ENCODE results near the gene ABCF3.
"Not testable (repeated sequence)": the region's sequence is repeated elsewhere in the genome, so short reads cannot be mapped to it uniquely, and the experiment has no call there.

Gene ABCF3

GRCh38 chr3:184155644-184156521 is 30.1 kb upstream of the ABCF3 start:
- no peak for TF ChIP-seq JUND (IDR thresholded peaks at IDR 0.05; ENCODE audit: low read depth)
- in situ Hi-C loops (cut with HindIII; ENCODE audit: low pct_unique_long_range_greater_than_20kb, low sequenced_read_pairs): no loop called here
- DNase-seq (ENCODE audit: low read depth in 1 of 2, low spot score in 1 of 2): no peak

DNA sequence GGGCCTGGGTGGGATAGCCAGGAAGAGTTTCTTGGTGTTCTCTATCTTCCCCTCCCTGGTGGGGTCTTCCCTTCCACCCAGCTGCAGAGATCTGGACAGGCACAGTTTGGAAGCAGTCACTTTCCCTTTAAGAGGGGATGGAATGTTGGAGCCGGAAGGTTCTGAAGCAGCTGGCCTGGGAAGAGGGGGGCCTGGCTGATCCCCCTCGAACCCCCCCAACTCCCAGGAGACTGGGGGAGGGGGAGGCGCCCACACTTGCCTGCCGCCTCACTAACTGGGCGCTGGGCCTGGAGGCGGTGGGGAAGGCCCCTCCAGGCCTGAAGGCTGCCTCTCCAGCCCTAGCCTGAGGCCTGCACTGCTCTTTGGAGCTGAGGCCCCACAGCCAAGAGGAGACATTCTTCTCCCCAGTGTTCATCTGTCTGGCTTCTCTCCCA is 29.5 kb upstream of the ABCF3 start:
- DNase-seq (ENCODE audit: low read depth in 1 of 2, low spot score in 1 of 2): no peak
- TF ChIP-seq JUND (IDR thresholded peaks at IDR 0.05; ENCODE audit: low read depth): no peak
- in situ Hi-C loops (cut with HindIII; ENCODE audit: low pct_unique_long_range_greater_than_20kb, low sequenced_read_pairs): no loop called here

DNA sequence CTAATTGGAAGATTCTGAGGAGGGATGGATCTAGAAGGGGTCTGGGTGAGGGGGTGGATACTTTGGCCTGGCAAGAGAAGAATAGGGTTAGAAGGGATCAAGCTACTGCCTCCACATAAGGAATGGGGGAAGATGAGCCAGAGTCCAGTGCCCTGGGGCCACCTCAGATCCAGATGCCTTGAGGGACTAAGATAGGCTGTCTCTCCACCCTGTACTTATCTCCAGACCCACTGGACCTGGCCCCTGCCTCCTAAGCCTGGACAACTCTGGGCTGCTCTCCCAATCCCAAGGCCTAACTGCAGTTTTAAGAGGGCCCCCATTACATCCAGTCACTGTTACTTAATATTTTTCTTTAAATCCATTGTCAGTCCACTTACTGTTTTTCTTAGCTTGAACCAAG is 28.8 kb upstream of the ABCF3 start:
- no peak for TF ChIP-seq JUND (IDR thresholded peaks at IDR 0.05; ENCODE audit: low read depth)
- in situ Hi-C loops (cut with HindIII; ENCODE audit: low pct_unique_long_range_greater_than_20kb, low sequenced_read_pairs): no loop called here
- DNase-seq (ENCODE audit: low read depth in 1 of 2, low spot score in 1 of 2): no peak

DNA sequence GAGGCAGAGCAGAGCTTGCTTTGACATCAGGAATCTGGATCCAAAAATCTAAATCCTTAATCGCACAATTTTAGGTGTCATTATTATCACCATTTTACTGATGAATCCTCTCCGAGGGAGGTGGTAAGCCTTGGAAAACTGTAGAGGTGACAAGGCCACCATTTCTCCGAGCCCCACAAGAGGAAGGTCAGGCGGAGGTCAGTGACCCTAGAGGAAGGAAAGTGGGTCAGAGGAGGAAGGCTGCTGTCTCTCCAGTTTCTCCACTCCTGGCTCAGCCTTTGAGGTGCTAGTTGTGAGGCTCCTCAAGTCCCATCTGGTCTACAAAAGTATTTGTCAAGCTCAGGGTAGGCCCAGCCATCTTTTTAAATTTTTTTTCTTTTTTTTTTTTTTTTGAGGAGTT is 27.6 kb upstream of the ABCF3 start:
- in situ Hi-C loops (cut with HindIII; ENCODE audit: low pct_unique_long_range_greater_than_20kb, low sequenced_read_pairs): no loop called here
- no peak for TF ChIP-seq JUND (IDR thresholded peaks at IDR 0.05; ENCODE audit: low read depth)
- no peak for DNase-seq (ENCODE audit: low read depth in 1 of 2, low spot score in 1 of 2)

- DNase-seq (ENCODE audit: low read depth in 1 of 2, low spot score in 1 of 2): no peak
- no peak for TF ChIP-seq JUND (IDR thresholded peaks at IDR 0.05; ENCODE audit: low read depth)
- in situ Hi-C loops (cut with HindIII; ENCODE audit: low pct_unique_long_range_greater_than_20kb, low sequenced_read_pairs): no loop called here
Observed at GRCh38 chr3:184160456-184160855, 25.5 kb upstream of the ABCF3 start.

DNA sequence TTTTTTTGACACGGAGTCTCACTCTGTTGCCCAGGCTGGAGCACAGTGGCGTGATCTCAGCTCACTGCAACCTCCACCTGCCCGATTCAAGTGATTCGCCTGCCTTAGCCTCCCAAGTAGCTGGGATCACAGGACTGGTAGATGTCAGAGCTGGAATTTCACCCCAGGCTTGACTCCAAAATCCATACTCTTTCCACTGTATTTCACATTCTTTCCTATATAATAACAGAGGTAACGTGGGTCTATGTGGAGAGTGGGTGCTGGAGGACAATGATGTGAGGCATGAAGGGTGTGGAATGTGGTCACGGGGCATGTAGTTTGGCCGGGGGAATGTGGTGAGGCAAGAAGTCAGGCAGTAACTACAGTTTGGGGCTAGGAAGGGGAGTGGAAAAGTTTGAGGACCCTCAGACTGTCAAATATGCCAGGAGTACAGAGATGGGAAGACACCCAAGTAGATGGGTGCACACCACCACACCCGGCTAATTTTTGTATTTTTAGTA is 23.4 kb upstream of the ABCF3 start:
- in situ Hi-C loops (cut with HindIII; ENCODE audit: low pct_unique_long_range_greater_than_20kb, low sequenced_read_pairs): not testable (repeated sequence)

GRCh38 chr3:184164648-184165330 is 21.2 kb upstream of the ABCF3 start:
- in situ Hi-C loops (cut with HindIII; ENCODE audit: low pct_unique_long_range_greater_than_20kb, low sequenced_read_pairs): no loop called here
- no peak for DNase-seq (ENCODE audit: low read depth in 1 of 2, low spot score in 1 of 2)
- TF ChIP-seq JUND (IDR thresholded peaks at IDR 0.05; ENCODE audit: low read depth): no peak

More for the DNA sequence above, 23.4 kb upstream of the ABCF3 start:
- not testable (repeated sequence) for DNase-seq (ENCODE audit: low read depth in 1 of 2, low spot score in 1 of 2)

GRCh38 chr3:184165543-184165942 is 20.5 kb upstream of the ABCF3 start:
- TF ChIP-seq JUND (IDR thresholded peaks at IDR 0.05; ENCODE audit: low read depth): no peak
- no peak for DNase-seq (ENCODE audit: low read depth in 1 of 2, low spot score in 1 of 2)
- in situ Hi-C loops (cut with HindIII; ENCODE audit: low pct_unique_long_range_greater_than_20kb, low sequenced_read_pairs): no loop called here

DNA sequence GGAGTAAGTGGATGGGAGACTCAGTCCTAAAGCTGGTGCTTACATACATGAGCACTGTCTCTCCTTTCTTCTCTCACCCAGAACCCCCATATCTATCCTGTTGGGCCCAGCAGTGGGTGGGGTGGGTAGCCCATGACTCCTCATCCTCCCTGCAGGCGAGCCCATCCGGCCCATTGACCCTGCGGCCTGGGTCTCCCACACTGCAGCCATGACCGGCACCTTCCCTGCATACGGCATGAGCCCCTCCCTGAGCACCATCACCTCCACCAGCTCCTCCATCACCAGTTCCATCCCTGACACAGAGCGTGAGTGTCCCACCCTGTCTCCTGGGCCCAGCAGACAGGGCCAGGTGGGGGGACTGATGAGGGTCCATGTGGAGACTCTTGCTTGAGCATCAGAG is 19.3 kb upstream of the ABCF3 start:
- TF ChIP-seq JUND (IDR thresholded peaks at IDR 0.05; ENCODE audit: low read depth): no peak
- in situ Hi-C loops (cut with HindIII; ENCODE audit: low pct_unique_long_range_greater_than_20kb, low sequenced_read_pairs): no loop called here
- DNase-seq (ENCODE audit: low read depth in 1 of 2, low spot score in 1 of 2): no peak

GRCh38 chr3:184167786-184168185 is 18.2 kb upstream of the ABCF3 start:
- in situ Hi-C loops (cut with HindIII; ENCODE audit: low pct_unique_long_range_greater_than_20kb, low sequenced_read_pairs): no loop called here
- no peak for TF ChIP-seq JUND (IDR thresholded peaks at IDR 0.05; ENCODE audit: low read depth)
- DNase-seq (ENCODE audit: low read depth in 1 of 2, low spot score in 1 of 2): no peak

GRCh38 chr3:184168363-184169120 is 17.5 kb upstream of the ABCF3 start:
- no peak for TF ChIP-seq JUND (IDR thresholded peaks at IDR 0.05; ENCODE audit: low read depth)
- in situ Hi-C loops (cut with HindIII; ENCODE audit: low pct_unique_long_range_greater_than_20kb, low sequenced_read_pairs): no loop called here
- no peak for DNase-seq (ENCODE audit: low read depth in 1 of 2, low spot score in 1 of 2)

Measured in T47D (cell line).